Measurements from ENCODE around the gene CHRNG.

CHRNG gene

DNA sequence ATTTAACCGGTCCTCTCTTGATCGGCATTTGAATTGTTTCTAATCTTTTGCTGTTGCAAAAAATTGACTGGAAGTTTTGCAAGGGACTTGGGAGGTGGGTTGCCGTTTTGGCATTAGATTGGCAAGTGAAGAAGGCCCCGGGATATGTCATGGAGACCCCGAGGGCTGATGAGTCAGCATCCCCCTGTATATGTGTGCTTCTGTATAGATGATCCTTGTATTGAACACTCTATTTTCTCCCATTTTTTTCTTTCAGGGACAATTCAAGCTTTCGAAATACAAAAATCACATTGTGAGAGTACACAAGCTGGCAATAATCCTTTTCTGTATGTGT lies 41.1 kb downstream of the CHRNG start:
- DNase-seq: no peak

DNA sequence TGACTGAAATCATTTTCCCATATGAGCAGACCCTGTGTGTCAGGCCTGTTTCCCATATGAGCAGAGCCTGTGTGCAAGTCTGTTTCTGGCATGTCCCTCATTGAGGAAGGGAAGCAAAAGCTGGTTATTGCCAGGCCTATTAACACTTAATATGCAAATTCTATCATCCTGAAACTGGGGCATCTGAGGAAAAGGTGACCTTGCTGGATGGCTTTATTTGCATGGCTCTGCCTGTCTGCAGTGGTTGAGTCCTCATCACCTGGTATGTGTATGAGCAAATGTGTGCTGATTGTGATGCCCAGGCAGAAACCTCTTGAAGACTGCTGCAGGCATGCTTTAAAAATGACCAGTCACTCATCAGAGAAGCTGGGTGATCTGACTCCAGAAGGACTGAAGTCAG lies 42.2 kb downstream of the CHRNG start:
- no peak for DNase-seq

DNA sequence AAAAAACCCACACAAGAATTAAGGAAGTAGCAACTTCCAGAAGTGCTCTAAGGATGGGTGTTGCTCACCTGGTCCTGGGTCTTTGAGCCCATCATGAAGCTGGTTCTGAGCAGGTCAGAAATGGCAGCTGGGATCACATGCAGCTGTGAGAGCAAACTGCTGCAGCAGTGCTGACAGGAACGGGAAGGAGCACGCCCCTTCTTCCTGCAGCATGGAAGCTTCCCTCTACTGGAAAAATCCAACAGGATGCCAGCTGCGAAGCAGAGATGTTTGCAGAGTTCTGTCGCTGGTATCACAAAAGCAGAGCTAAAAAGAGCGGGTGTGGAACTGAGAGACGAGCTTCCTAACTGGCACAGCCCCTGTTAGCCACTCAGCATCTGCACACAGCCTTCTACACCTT lies 44.7 kb downstream of the CHRNG start:
- DNase-seq: no peak

DNA sequence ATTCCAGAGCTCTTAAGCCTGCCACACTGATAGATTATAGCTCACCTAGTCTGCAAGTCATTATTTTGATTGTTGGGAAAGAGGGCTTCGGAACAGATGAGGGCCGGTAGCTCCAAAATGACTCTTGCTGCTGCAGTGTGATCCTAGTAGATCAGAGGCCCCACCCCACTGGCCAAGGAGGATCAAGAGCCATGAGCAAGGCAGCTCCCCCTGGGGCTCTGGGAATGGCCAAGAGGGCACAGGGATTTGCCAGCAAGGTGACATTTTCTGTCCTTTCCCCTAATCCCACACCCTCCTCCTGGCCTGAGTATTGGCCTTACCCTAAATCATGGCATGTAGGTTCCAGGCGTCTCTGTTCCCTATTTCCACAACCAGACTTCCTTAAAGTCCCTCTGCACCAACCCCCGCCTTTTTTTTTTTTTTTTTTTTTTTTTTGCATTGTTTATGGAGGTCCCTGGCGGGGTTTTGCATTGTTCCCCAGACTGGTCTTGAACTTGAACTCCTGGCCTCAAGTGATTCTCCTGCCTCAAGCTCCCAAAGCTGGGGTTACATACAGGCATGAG lies 47.5 kb downstream of the CHRNG start:
- DNase-seq: no peak

DNA sequence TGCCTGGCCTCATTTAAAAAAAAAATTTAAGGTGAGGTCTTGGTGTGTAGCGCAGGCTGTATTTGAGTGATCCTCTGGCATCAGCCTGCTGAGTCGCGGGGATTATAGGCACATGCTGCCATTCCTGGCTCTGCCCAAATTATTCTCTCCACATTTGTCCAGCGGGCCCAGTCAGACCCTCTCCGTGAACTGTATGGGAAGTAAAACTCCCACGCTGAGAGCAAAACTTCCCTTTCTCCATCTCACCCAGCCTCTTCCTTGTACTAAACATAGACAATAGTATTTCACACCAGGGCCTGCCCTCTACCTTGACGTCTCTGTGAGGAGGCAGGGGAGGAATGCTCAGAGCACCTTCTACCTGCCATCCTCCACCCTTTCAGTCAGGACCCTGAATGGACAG lies 48.0 kb downstream of the CHRNG start:
- DNase-seq: no peak

DNA sequence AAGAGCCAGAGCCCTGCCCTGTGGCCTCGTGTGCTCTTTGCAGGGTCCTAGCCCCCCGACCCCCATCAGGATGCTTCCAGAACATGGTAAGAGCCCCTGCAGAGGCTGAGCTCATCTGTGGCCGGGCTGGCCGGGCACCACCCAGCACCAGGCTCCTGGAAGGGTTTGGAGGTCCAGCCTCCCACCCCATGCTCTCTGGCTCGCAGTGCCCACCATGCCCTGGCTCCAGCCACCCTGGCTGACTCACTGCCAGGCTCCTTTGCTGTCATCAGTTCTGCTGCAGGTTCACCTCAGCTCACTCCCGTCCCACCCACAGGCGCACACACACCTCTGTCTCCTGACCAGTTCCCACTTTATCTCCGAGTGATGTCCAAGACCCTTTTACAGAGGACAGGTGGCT lies 48.5 kb downstream of the CHRNG start:
- no peak for DNase-seq

DNA sequence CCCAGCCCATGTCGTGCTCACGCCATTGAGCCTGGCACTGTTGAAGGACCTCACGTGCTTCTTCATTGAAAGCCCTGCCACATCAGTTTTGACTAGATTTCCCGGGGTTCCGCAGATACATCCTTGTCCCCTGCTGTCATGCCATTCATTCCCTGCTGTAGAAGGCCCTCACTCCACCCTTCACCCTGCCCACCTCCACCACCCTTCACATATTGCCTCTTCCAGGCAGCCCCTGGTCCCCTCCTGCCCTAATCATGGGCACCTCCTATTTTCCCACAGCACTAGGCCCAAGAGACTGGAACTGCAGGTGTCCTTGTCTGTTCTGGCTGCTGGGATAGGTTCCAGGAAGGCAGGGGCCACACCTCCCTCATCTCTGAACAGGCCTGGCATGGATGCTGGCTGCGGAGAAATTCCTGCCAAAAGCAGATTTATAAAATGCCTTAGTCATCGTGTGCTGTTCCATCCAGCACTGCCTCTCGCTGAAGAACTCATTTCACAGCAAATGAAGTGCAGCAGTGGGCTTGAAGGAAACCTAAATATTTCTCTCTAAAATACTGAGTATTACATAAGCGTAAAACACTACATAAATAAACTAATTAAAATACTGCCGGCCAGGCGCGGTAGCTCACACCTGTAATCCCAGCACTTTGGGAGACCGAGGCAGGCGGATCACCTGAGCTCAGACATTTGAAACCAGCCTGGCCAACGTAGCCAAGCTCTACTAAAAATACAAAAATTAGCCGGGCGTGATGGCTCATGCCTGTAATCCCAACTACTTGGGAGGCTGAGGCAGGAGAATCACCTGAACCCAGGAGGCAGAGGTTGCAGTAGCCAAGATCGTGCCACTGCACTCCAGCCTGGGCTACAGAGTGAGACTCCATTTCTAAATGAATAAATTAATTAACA lies 49.4 kb downstream of the CHRNG start:
- peak; percentile 16 for DNase-seq

DNA sequence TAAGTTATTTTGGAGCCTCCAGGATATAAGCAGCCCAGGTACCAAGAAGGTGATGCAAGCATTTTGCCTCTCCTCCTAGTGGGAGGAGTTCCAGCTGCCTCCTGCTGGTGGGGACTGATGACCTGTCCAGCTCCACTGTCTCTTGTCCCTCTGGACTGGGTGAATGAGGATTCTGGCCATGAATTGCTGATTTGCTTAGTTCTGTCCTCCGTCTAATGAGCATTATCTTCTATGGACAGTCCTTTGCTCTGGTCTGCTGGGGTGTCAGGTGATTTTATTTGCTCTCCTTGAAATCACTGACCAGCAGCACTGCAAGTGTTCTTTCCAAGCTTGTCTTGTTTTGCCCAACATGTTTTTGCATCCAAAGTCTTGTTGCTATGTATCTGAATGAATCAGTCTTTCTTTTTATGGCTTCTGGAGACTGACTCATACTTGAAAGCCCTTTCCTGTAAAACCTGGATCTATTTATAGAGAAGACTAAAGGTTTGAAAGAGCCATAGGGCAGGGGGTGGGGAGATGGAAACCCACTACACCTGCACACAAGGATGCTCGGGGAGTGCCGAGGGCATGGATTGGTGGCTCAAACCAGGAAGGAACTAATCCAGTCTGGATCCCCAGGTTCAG lies 53.4 kb downstream of the CHRNG start:
- DNase-seq: no peak

DNA sequence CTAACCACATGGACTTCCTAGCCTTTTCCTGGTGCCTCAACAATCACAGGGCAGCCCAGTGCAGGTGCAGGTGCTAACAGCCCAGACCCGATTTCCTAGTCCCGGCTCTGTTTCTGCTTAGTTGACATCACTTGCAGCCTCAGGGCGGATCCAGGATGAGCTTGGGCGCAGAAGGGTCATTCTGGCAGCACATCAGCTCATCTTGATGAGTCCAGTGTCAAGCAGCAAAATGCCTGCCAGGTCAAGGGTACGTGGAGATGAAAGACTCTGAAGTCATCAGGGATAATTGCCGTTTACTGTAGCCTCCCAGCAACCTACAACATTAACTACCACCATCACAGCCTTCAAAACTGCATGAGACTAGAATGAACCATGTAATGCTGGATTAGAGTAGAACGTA lies 54.5 kb downstream of the CHRNG start:
- DNase-seq: no peak
